ENCODE results near the gene UBXN1.

The UBXN1 gene

GRCh38 chr11:62646825-62647608 is 31.9 kb downstream of the UBXN1 start:
- in situ Hi-C loops (cut with MboI; ENCODE audit: low sequenced_read_pairs): no loop called here

GRCh38 chr11:62645946-62646824 is 32.7 kb downstream of the UBXN1 start, which contains the start of gene GANAB:
GANAB (minus strand) TSS chr11:62646613; CDS start chr11:62646599, 14 bp downstream.
- in situ Hi-C loops (cut with MboI; ENCODE audit: low sequenced_read_pairs): no loop called here

- in situ Hi-C loops (cut with MboI; ENCODE audit: low sequenced_read_pairs): no loop called here
These were observed 33.3 kb downstream of the UBXN1 start for GRCh38 chr11:62645671-62645945.

- in situ Hi-C loops (cut with MboI; ENCODE audit: low sequenced_read_pairs): no loop called here
These were observed 34.7 kb downstream of the UBXN1 start for GRCh38 chr11:62644220-62644619.

- in situ Hi-C loops (cut with MboI; ENCODE audit: low sequenced_read_pairs): no loop called here
These were observed 46.4 kb downstream of the UBXN1 start for GRCh38 chr11:62632492-62632891.

GRCh38 chr11:62627713-62628112 is 51.2 kb downstream of the UBXN1 start:
- in situ Hi-C loops (cut with MboI; ENCODE audit: low sequenced_read_pairs): no loop called here
